OCI-LY7 (cell line): ENCODE measurements around the gene TMEM144.

Source experiments
- CTCF ChIP-seq: fragments of 200-600 bp; sonication (generic); conservative IDR thresholded peaks from 2 replicates; pipeline ENCODE4 v1.5.1; 2014; ENCODE audit warnings: mild to moderate bottlenecking, antibody characterized with exemption, low read length, moderate library complexity, mixed read lengths
- EZH2phosphoT487 ChIP-seq: fragments of 200-600 bp; sonication (generic); IDR thresholded peaks from 2 replicates; pipeline ENCODE4 v1.6.1; 2018; ENCODE audit warnings: low read depth, borderline replicate concordance, mild to moderate bottlenecking, mixed run types, antibody characterized with exemption, low read length, moderate library complexity, mixed read lengths

- TF ChIP-seq CTCF (no peak), EZH2phosphoT487 (no peak)
Observed at GRCh38 chr4:158211222-158211621, 936 bp downstream of the TMEM144 start.
